NCI-H510A treated with DMSO at 0.1 percent for 48 hours (cell line): ENCODE measurements around the gene STAT3.
"Not testable (repeated sequence)": the region's sequence is repeated elsewhere in the genome, so short reads cannot be mapped to it uniquely, and the experiment has no call there.

Experiments used
- DNase-seq: peaks from one replicate; lab custom pipeline; 2025; lab: John Stamatoyannopoulos, UW

The STAT3 gene

DNA sequence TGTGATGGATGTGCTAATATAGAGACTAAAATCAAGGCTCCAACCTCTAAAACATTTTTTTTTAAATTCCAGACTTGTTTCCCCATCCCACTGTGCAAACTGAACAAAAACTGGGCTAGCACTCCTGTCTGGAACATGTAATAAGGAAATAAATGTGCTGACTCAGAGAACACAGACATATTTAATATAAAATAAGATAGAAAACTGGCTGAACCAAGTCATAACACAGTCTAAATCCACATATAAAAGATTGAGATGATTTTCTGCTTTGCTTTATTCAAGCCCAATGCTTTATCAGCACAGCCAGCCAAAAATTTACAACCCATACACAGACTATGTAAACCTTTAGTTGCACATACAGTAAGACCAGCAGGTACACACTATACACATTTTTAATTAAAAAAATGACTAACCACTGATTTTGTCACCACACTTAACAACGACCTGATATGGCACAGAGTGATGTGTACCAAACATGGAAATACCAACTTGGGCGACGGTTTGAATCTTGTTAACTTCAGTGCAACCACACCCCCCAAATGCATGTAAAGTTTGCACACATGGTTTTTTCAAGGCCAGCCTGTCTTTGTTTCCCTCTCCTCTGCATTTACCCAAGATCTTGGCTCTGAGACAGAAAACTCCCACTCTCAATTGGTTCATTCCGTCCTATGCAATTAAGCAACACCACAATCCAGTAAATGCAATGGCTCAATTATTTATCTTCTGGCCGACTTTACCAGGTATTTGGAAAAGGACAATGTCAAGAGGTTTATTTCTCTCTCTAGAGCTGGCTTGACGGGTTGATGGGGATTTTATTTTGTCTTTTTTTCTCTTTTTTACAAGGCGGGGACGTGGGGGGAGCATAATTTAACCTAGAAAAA lies 1.2 kb downstream of the STAT3 start:
- no peak for DNase-seq

DNA sequence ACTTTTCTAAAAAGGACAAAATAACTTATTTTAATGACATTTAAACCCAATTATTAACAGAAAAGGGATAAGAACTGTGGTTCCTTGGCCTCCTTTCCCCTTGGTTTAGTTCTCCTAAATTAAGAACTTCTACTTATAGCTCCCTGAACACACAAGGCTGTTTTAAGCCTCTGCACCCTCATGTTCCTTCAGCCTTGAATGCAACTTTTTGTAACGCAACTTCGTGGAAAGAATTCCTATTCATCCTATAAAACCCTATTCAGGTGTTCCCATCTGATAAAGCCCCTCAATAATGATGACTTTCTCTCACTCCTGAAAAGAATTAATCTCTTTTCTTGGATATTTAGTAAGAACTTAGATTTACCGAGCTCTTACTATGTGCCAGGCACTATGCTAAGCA lies 6.3 kb downstream of the STAT3 start:
- no peak for DNase-seq

DNA sequence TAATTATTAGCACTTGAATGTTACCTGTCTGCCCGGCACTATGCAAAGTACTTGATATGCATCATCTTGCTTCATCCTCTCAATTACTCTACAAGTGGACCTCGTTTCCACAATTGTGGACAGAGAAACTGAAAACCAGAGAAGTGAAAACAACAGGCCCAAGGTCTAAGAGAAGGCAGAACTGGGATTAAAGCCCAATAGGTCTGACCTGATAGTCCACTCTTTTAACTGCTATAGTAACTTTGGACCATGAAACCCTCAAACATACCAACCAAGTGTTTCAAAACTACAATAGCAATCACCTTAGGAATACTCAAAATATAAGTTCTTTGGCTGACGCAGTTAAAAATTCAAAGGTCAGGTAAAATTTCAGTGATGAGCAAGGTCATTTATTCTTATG lies 7.3 kb downstream of the STAT3 start:
- no peak for DNase-seq

DNA sequence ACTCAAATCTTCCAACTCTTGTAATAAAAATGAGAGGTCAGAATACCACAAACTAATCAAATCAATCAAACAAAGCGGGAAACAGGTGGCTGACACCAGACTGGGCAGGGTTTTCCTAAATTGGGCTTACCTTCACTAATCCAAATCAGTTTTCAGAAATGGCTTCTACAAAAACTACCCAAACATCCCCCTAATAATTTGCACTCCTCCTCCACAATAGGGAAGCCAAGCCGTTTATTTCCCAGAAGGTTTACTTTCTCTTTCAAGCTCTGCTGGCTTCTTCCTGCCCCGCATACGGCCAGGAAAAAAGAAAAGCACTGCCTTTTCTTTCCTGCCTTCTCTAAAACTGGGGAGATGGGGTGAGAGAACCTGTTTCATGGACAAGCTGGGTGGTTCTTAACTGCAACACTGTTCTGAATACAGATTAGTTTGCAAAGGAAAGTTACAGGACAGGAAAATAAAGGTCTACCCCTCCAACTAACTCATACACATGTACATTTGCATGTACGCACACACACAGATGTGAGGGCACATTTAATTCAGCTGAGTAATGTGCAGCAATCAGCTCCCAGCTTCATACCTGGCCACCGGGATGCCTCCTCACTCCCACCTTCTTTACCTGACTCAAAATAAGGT lies 9.2 kb downstream of the STAT3 start:
- DNase-seq, result no peak

DNA sequence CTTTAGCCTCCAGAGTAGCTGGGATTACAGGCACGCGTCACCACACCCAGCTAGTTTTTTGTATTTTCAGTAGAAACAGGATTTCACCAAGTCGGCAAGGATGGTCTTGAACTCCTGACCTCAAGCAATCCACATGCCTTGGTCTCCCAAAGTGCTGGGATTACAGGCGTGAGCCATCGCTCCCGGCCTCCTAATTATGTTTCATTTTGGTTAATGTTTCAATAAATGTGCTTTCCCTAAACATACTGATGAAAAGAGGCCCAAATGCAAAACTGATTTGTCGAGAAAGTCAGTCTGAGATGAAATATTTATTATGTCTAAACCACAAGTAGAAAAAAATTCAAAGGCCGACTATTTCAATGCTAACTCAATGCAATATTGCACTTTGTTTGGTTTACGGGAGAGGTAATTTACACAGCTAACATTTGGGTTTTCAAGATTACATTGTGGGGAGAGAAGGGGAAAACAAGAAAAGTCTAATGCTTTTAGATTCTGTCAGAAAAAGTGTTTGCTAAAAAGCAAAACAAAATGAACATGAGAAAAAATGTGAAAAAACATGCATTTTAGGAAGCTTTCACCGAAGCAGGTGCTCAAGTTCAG lies 9.8 kb downstream of the STAT3 start:
- no peak for DNase-seq

DNA sequence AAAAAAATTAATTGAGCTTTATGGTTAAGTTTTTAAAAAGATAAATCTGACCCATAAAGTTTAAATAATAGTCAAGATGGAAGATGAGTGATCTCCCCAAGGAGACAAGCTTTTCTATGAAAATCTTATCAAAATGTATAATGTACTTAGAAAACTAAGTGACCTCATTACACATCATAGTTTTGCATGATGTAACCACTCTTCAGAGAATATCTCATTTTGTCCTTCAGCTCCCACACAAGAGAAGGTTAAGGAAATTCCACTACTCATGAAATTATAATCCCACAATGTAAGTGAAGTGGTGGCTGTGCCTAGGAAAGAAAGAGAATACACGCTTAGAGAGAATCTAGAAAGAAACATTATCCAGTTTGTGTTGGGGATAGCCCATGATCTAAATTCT lies 14.3 kb downstream of the STAT3 start:
- DNase-seq, result no peak

DNA sequence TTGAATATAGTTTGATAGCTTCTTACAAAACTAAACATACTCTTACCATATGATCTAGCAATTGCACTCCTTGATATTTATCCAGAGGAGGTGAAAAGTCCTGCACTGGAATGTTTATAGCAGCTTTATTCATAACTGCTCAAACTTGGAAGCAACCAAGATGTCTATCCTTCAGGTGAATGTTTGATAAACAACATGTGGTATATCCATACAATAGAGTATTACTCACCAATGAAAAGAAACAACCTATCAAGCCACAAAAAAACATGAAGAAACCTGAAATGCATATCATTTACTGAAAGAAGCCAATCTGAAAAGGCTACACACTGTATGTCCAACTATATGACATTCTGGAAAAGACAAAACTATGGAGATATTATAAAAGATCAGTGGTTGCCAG lies 16.1 kb downstream of the STAT3 start:
- DNase-seq, result no peak

DNA sequence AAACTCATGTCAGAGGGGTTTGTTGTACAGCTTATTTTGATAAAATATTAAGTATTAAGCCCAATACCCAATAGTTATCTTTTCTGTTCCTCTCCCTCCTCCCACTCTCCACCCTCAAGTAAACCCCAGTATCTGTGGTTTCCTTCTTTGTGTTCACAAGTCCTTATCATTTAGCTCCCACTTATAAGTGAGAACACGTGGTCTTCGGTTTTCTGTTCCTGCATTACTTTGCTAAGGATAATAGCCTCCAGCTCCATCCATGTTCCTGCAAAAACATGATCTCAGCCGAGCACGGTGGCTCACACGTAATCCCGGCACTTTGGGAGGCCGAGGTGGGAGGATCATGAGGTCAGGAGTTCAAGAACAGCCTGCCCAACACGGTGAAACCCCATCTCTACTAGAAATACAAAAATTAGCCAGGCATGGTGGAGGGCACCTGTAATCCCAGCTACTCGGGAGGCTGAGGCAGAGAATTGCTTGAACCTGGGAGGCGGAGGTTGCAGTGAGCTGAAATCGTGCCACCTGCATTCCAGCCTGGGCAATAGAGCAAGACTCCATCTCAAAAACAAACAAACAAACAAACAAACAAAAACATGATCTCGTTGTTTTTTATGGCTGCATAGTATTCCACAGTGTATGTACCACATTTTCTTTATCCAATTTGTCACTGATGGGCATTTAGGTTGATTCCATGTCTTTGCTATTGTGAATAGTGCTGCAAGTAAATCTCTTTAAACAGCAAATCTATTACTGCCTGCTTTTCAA lies 19.3 kb downstream of the STAT3 start:
- not testable (repeated sequence) for DNase-seq

DNA sequence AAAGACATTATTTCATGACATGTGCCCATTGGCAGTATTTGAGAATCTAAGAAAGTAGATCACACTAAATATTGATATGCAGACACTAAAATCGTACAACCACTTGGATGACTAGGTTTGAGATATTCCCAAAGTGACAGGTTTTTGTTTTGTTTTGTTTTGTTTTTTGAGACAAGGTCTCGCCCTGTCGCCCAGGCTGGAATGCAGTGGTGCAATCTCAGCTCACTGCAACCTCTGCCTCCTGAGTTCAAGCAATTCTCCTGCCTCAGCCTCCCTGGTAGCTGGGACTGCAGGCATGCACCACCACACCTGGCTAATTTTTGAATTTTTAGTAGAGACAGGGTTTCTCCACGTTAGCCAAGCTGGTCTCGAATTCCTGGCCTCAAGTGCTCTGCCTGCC lies 19.9 kb downstream of the STAT3 start:
- DNase-seq, result not testable (repeated sequence)

DNA sequence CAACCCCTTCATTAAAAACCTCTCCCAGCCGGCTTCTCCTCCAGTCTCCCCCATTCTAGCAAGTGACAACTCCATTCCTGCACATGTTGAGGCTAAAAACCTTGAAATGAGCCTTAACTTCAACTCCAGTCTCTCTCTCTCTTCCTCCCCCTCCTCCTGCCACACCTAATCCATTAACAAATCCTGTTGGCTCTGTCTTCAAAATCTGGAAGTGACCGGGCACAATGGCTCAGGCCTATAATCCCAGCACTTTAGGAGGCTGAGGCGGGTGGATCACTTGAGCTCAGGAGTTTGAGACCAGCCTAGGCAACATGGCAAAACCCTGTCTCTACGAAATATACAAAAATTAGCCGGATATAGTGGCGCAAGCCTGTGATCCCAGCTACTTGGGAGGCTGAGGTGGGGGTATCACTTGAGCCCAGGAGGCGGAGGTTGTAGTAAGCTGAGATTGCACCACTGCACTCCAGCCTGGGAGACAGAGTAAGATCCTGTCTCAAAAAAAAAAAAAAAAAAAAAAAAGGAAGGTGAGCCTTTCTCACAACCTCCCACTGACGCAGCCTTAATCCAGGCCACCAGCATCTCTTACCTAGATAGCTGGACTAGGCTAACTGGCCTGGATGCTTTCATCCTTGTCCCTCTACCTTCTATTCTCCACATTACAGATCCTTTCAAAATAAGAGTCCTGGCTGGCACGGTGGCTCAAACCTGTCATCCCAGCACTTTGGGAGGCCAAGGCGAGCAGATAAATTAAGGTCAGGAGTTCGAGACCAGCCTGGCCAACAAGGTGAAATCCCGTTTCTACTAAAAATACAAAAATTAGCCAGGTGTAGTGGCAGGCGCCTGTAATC lies 21.8 kb downstream of the STAT3 start:
- DNase-seq, result not testable (repeated sequence)

DNA sequence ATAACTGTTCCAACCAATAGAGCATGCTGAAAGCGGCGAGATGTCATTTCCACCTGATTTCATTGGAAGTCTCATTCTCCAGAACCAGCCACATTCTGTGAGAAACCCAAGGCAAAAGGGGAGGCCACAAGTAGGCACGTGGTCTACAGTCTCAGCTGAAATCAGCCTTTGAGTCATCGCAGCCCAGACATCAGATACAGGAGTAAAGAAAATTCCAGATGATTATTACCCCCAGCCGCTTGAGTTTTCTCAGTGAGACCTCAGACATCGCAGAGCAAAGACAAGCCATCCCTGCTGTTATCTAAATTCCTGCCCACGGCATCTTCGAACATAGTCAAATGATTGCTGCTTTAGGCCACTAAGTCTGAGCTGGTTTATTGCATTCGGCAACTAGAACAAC lies 23.1 kb downstream of the STAT3 start:
- no peak for DNase-seq

DNA sequence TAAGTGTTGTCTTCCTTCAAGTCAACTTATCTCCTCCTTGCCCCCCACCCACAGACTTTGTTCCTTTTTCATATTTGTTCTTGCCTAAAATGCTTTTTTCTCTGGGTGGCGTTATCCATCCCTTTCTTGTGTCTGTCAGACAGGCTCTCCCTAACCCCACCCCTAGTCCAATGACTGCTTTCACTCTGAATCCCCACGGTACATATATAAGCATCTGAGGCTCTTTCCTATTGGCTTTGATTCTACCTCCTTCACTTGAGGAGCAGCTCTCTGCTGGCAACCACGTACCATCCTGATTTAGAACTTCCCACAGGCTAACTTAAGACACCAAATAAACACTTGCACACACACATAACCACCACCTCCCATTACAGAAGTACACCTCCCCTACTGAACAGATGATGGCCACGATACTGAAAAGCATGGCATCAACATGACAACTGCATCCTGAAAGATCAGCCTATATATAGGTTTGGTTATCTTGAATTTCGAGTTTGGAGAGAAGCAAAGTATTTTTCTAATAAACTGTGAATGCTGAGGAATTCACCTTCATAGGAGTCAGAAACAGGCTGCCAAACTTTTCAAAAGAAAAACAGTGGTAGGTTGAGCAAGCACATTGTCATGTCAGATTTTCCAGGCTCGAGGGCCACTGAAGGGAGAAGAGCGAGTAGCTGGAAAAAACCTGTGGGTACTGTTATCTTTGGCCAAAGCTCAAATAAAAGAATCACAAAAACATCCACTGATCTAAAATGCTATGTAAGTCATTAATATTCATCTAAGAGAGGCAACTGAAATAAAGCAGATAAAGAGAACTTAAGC lies 24.3 kb downstream of the STAT3 start:
- DNase-seq, result no peak

DNA sequence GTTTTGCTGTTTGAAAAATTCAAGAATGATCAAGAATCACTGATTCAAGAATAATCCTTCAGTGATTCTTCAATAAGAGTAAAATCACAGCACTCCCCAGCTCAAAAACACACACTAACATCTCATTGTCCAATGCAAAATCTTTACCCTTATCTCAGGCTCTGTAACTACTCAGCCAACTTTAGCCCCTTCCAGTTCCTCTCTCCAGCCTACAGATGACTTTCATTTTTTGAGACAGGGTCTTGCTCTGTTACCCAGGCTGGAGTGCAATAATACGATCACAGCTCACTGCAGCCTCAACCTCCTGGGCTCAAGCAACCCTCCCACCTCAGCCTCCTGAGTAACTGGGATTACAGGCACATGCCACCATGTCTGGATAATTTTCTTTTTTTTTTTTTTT lies 25.0 kb downstream of the STAT3 start:
- DNase-seq, result no peak

DNA sequence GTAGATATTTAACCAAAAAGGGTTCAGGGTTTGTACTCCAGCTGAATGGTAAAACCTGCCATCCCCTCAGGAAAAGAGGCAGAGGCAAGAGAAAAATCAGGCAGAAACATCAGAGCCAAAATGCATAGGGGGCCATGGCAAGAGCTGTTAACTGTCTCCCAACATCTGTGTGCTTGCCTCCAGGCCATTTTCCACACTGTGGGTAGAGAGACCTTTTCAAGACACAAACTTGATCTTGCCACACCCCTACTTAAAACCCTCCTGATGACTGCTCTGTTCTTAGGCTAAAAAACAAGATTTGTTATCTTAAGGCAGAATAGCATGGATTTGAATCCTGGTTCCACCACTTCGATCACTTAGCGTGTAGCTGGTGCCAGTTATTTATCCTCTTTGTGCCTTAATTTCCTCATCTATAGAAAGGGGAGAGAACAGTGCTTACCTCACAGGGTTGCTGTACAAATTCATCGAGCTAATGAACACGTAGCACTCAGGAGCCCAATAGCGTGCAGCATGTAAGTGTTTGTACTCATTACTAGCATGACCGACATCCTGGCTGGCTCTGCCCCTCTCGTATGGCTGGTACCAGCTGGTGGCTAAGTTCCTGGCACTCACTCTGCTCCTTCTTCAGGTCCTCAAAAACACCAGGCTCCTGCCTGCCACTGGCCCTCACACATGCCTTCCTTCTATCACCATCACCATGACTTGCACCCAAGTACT lies 25.8 kb downstream of the STAT3 start:
- DNase-seq, result peak; percentile 92

DNA sequence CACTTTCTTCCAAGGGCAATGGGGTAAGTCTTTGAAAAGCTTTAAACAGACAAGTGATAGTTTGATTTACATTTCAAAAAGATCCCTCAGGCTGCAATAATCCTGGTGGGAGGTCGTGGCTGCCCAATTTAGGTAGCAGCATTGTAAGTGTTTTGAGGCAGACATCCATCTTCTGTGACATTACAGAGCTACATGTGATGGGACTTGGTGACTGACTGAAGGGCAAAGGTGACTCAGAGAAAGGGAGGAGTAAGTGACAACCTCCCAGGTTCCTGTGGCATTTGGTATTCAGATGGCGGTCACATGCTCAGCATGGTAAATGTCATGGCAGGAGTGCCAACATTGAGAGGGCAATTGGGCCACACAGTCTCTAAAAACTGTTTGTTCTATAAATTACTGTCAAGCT lies 26.5 kb downstream of the STAT3 start:
- no peak for DNase-seq

DNA sequence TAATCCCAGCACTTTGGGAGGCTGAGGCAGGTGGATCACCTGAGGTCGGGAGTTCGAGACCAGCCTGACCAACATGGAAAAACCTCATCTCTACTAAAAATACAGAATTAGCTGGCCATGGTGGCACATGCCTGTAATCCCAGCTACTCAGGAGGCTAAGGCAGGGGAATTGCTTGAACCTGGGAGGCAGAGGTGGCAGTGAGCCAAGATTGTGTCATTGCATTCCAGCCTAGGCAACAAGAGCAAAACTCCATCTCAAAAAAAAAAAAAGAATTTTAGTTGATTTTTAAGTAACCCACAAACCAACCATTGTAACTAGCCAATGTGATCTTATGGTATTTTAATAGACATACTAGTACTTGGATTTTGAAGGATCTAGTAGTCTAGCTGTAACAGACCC lies 27.9 kb downstream of the STAT3 start:
- not testable (repeated sequence) for DNase-seq

DNA sequence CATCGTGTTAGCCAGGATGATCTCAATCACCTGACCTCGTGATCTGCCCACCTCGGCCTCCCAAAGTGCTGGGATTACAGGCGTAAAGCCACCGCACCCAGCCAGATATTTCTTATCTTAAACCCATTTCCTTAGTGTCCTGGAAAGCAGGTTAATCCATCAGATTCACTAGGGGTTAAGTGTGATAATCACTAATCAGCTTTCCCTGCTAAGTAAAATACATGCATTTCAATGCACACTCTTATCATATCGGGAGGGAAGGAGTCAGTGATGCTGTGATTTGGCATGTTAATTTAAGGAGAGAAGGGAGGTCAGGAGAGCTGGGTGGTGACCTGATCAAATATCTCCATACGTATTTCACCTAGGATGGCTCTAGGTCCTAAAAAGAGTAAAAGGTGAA lies 29.1 kb downstream of the STAT3 start:
- no peak for DNase-seq

DNA sequence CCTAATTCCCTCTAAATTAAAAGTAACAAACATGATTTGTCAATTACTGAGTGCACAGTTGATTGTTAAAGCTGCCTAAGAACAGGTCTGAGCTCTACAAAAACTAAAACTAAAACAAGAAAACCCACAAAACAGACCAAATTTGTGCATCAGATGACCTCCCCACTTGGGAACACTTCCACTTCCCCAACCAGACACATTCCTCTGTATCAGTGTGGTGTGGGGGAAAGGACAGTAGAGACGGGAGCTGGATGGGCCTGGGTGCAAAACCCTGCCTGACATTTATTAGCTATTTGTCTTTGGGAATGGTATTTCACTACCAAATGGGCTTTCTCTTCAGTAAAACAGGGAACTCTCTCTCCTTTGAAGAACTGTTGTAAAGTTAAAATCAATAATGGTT lies 29.8 kb downstream of the STAT3 start:
- DNase-seq, result no peak

DNA sequence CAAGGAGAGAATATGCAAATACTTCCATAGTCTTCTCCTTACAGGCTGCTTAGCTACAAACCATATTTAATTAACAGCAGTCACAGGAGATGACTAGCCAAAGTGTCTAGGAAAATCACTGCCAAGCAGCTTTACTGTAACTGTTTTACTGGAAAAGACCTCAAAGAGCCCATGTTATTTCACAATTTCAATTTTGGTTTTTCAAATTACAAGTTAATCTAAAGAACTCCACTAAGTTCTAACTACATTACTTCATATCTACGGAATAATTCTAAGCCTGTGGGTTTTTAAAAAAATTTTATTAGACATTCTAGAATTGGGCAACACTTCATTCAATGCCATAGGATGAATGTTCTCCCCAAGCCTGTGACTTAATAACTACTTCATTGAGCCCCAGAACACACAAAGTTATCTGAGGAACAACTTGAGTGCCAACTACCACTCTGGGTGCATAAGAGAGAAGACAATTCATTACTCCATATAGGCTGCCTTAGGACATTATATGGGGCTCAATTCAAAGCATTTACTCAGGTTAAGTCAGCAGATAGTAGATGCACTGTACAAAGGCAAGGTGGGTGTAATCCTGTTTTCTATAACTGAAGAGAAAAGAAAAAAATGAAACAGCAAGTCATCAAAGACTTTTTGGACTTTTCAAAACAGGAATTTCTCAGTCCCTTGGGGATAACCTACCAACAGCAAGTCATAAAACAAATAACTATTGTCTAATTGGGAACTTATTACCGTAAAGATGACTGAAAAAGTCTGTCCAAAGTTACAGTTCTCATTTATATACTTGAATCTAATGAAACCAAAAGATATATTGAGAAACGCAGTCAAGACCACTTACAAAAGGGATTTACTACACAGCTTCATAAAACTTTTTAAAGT lies 33.0 kb downstream of the STAT3 start:
- DNase-seq, result no peak
